ENCODE measurements around the gene TSPAN6.
A peak's percentile ranks its signal among the peaks of the same experiment; 100 is the strongest.

GRCh38 chrX:100615005-100615404, 21.6 kb downstream of the TSPAN6 start:
- TF ChIP-seq CTCF (conservative IDR thresholded peaks at IDR 0.05 in 1 of 2, IDR thresholded peaks at IDR 0.05 in 1 of 2; ENCODE audit: extremely low read depth in 1 of 2, insufficient read depth in 1 of 2, low read depth in 1 of 2, low read length in 2 of 2) (peak; percentile 50), EZH2 (IDR thresholded peaks at IDR 0.05; ENCODE audit: borderline replicate concordance, low read length) (no peak)

Measured in mammary epithelial cell (primary cell).